ENCODE data around the gene GRK7.
"Not testable (repeated sequence)": the region's sequence is repeated elsewhere in the genome, so short reads cannot be mapped to it uniquely, and the experiment has no call there.

Gene GRK7

DNA sequence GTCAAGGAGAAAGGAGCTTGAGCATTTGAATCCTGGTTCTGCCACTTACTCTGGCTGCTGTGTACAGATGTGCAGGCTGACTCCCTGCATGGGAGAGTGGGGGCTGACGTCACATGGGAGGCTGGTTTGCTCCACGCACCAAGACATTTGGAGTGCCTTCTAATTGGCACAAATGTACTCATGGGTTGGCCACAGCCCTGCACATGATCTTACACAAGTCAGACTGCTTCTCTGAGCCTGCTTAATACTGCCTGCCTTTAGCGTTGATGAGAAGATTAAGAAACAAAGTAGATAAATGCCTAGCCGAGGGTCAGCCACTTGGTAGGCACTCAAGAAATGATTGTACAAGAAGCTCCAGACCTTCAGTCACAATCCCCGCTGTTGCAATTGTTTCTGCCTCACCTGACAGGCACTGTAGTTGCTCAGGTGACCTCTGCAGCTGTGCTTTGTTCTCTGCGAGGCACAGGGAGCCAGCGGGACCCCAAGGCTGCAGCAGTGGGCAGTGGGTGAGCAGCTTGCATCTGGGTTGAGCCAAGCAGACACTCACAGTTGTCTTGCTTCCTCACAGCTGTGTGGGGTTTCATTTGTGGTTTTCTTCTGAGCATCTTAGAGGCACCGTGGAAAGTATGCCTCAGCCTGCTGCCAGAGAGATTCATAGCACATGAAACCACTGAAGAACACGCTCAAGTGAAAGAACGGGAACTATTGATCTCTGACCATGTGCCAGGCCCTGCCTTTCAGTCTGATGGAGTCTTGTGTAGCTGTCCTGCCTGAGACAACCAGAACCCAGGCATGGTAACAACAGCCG lies 33.1 kb downstream of the GRK7 start:
- no peak for DNase-seq

DNA sequence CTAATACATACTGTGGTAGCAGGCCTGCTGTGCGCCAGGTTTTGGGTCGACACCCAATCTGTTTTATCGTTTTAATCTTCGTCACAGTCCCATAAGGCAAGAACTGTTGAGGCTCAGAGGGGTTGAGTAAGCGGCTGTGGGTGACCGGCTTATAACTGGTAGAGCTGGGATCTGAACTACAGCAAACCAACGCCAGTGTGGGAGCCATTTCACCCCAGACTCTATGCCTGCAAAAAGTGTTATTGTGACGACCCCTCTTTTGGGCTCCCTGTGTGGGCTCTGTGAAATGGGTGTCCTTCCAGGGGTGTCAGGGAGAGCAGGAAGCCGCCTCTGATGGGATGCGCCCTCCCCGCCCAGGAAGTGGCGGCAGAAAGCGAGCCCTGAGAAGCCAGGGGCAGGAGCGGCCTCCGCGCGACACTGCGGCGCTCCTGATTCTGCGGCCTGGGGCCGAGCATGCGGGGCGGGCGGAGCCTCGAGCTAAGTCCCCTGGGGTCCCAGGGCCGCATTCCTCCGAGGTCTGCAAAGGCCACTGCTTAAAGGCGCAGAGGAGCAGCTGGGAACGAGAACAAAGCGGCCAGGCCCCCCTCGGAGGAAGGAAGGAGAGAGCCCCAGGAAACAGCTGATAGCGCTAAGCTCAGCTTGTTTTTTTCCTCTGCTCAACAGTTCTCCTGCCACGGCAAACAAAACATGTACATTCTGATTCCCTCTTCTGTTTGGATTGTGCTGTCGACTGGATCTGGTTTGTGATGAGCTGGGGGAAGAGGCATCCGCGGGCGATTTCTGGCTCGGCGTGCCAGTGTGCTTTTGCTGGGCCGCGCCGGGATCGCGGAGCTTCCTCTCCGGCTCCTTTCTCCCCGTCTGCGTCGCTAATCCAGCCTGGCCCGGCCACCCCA lies 33.9 kb downstream of the GRK7 start:
- no peak for DNase-seq

DNA sequence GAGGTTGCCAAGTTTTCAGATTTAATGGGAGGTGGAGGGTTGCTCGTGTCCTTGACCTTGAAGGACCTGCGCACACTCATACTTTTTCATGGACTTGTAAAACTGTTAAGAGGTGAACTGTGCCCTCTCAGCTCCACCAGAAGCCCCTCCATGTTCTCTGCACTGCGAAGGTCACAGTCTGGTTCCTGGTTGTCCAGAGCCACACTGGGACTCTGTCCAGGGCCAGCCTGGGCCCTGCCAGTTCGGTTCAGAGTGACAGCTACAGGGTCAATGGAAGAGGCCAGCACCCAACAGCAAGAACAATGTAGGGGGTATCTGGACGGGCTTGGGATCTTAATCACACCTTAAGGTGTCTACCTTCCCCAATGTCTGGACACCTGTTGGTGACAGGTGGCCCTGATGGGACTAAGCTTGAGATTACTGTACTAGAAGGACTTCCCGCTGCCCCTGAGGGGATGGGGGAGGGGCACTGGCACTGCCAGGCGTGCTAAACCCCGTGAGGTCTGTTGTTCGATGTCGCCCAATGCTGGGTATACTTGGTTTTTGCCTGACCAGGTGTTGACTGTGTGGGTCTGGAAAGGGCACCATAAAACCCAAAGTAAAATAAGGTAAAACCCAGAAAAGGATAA lies 34.7 kb downstream of the GRK7 start:
- DNase-seq: no peak

DNA sequence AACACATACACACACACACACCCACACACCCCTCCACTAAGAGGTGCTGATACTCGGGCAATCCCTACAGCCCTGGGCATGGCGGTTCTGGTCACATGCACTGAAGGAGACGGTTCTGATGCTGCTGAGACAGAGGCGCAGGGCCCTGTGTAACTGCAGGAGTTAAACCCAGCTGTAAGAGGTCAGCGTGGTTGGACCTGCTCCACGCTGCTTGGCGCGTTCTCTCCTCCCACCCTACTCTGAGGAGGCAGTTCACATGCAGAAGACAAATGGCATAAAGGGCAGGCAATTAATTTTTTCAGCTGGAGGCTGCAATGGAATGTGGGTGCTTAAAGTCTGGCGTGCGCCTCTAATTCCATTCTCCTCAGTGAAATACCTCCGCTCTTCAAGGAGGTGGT lies 35.2 kb downstream of the GRK7 start:
- no peak for DNase-seq

DNA sequence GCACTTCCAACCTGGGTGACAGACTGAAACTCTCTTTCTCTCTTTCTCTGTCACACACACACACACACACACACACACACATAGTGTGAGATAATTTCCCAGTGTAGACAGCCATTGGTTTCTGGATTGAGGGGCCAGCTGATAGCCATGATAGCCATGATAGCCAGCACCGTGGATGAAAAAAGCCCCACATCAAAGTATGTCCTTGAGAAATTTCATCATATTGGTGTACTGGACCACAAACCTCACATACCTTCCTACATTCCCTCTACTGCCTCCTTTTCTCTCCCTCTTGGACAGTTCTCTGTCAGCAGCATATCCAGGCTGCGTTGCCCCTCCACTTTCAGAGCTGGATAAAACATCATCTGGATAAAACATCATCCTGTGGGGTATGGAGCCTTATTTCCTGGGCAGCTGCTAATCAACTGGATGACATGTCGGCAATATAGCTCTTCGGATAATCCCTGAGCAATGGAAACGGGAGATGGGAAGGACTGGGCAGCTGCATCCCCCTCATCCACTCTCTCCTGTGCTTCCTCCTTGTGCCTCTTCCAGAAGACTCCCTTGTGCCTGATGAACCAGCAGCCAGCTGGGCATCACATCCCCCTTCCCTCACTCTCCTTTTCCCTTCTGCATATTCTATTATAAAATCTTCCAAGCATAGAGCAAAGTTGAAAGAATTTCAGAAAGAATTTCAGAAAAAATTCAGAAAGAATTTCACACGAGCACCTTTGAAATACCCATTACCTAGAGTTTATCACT lies 39.3 kb downstream of the GRK7 start:
- DNase-seq: no peak

DNA sequence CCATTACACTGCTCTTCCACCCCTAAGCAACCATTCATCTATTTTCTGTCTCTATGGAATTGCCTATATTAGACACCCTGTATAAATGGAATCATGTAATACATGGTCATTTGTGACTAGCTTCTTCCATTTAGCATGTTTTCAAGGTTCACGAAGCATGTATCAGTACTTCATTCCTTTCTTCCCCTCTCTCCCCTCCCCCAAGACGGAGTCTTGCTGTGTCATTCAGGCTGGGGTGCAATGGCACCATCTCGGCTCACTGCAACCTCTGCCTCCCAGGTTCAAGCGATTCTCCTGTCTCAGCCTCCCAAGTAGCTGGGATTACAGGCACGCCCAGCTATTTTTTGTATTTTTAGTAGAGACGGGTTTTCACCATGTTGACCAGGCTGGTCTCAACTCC lies 40.3 kb downstream of the GRK7 start:
- not testable (repeated sequence) for DNase-seq

DNA sequence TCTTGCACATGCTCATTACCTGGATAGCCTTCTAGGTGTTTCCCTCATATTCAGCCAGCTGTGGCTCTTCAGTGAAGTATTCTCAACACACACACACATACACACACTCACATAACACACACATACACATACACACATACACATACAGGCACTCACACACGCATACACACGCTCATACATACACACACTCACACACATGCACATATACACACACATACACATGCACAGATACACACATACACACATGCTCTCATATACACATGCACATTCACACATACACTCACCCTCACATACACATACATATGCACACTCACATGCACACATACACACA lies 41.2 kb downstream of the GRK7 start:
- no peak for DNase-seq

DNA sequence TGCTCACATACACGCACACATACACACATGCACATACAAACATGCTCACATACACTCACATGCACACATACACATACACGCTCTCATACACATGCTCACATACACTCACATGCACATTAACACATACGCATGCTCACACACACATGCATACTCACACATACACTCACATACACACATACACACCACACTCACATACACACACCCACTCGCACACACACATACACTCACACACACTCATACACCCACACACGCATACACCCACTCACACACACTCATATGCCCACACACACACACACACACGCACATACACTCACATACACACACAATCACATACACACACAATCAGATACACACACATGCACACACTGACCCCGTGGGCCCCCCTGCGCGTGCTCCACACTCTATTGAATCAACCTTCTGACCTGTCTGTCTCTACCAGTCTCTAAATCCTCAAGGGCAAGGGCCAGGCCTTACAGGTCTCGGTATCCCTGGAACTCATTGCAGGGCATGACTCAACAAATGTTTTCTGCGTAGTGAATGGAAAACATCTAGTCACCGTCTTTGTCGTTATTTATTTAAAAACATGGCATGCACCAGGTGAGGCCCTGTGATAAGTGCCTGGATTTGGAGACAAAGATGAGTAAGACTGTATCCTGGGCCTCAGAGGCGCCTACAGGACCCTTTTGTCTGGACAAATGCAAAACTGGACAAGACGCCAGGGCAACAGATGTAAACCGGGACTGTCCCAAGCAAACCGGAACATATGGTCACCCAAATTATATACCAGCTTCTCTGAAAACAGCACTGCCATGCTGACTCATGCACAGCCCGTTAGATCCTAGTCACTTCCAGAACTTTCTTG lies 41.8 kb downstream of the GRK7 start:
- DNase-seq: no peak

DNA sequence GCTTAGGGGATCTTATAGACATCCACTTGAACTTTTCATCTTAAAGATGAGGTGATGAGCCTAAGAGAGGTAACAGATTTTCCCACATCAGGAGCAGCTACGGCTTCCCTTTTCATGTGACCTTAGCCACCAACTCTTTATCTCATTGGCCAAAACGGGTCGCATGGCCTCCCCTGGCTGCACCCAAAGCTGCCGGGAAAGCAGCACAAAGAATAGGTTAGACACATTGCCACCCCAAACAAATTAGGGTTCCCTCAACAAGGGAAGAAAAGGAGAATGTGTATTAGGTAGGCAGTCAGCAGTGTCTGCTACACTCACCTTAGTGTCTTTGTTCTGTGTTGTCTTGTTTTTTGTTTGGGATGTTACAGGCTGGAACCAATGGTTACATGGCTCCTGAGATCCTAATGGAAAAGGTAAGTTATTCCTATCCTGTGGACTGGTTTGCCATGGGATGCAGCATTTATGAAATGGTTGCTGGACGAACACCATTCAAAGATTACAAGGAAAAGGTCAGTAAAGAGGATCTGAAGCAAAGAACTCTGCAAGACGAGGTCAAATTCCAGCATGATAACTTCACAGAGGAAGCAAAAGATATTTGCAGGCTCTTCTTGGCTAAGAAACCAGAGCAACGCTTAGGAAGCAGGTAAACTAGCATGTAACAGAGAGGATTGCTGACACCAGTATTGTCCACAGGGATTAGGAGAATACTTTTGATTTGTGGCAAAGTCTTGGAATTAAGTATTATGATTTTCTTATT lies 44.2 kb downstream of the GRK7 start:
- DNase-seq: no peak

DNA sequence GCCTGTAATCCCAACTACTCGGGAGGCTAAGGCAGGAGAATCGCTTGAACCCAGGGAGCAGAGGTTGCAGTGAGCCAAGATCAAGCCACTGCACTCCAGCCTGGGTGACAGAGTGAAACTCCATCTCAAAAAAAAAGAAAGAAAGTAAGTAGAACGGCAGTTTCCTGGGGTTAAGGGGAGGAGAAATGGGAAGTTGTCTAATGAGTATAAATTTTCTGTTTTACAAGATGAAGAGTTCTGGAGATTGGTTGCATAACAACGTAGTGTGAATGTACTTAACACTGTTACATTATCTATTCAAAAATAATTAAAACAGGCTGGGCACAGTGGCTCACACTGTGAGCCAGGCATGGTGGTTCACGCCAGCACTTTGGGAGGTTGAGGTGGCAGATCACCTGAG lies 45.4 kb downstream of the GRK7 start:
- DNase-seq: no peak

DNA sequence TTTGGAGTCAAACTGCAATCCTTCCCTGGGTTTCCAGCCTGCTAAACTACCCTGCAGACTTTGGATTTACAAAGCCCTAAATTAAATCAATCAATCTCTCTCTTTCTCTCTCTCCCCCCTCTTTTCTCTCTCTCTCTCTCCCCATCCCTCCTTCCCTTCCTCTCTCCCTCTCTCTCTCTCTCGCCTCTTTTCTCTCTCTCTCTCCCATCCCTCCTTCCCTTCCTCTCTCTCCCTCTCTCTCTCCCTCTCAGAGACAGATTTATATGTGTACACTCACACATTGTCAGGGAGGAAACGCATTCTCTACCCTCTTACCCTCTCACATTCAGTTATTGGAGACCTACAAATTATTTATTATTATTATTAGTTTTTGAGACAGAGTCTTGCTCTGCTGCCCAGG lies 47.0 kb downstream of the GRK7 start:
- DNase-seq: no peak

DNA sequence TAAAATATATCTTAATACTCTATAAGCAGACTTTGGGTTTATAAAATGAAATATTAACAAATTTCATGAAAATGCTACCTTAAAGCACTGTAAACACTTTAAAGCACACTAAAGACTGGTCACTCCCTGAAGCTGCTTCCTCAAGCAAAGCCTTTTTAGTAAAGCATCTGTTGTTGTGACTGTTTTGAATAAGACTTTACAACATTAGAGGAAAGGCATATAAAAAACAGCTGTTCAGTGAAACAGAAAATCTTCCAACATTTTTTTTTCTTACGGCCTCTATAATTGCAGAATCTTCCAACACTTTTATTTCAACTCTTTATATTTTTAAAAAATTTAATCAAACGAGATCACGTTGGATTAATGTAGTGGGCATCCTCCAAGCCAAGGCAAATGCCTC lies 48.1 kb downstream of the GRK7 start:
- DNase-seq: no peak

DNA sequence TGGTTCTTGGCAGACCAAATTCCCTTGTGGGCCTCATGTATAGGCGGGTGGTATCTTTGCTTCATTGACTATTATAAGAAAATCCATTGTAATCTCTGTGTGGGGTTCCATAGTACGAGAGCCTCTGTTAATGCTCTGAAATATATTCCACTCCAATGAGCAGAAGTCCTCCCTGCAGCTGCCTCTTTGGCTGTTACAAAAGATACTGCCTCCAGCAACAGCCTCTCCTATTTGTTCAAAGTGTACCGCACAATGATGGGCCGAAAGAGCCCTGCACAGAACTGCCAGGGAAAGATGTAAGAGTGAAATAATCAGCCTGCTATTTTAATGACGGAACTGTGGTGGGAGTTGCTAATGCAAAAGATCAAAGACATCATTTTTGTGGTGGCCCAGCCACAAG lies 48.9 kb downstream of the GRK7 start:
- no peak for DNase-seq

DNA sequence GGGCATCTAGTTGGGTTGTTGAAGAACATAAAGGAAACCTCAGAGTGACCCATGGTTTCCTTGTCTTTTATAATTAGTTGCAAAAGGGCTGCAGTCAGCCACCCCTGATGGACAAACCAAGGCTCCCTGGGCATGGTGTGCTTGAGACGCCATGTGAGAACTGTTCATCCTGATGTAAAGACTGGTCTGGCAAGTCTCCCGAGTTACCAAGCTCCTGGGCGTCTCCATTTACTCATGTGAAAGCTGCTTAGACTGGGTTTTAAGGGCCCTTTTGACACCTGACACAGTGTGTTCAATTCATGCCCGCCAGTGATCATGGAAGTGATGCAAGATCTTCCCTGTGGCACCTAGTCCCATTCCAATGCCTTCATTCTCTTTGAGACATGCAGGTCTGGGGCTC lies 49.4 kb downstream of the GRK7 start:
- no peak for DNase-seq
